SK-N-SH (cell line): ENCODE results near the gene NACAD.

Source experiments
- CHD2 ChIP-seq: fragments of 150-350 bp; IDR thresholded peaks from 2 replicates; pipeline ENCODE4 v1.6.1; 2018; ENCODE audit warnings: low read length; ENCODE audit not compliant: partially characterized antibody
- EP300 ChIP-seq, 2 experiments: IDR thresholded peaks; 2 replicates each; pipeline versions ENCODE4 v1.4.0 to v1.6.1; 2012; ENCODE audit warnings: borderline replicate concordance in 1 of 2, low read depth in 1 of 2, low read length in 1 of 2
- EZH2phosphoT487 ChIP-seq: fragments of 200-600 bp; sonication (generic); IDR thresholded peaks from 2 replicates; pipeline ENCODE4 v1.6.1; 2017; ENCODE audit warnings: low read depth, mixed run types, mild to moderate bottlenecking, antibody characterized with exemption, moderate library complexity, borderline replicate concordance
- GABPA ChIP-seq: IDR thresholded peaks from 2 replicates; pipeline ENCODE4 v1.4.0; 2012; ENCODE audit warnings: low read depth, mild to moderate bottlenecking
- JUND ChIP-seq: IDR thresholded peaks from 2 replicates; pipeline ENCODE4 v1.4.0; 2012
- MAX ChIP-seq: IDR thresholded peaks from 2 replicates; pipeline ENCODE4 v1.4.0; 2012; ENCODE audit warnings: low read depth
- NRF1 ChIP-seq: IDR thresholded peaks from 2 replicates; pipeline ENCODE4 v1.6.1; 2012; ENCODE audit warnings: low read depth, mild to moderate bottlenecking, low read length
- TF ChIP-seq, protein P1 (sequence below): fragments of 200-600 bp; sonication (generic); IDR thresholded peaks from 2 replicates; pipeline ENCODE4 v1.6.1; 2017; ENCODE audit warnings: antibody characterized with exemption, mild to moderate bottlenecking, moderate library complexity

GRCh38 chr7:45077579-45077978 lies 11.2 kb downstream of the NACAD start:
- TF ChIP-seq, protein P1, sequence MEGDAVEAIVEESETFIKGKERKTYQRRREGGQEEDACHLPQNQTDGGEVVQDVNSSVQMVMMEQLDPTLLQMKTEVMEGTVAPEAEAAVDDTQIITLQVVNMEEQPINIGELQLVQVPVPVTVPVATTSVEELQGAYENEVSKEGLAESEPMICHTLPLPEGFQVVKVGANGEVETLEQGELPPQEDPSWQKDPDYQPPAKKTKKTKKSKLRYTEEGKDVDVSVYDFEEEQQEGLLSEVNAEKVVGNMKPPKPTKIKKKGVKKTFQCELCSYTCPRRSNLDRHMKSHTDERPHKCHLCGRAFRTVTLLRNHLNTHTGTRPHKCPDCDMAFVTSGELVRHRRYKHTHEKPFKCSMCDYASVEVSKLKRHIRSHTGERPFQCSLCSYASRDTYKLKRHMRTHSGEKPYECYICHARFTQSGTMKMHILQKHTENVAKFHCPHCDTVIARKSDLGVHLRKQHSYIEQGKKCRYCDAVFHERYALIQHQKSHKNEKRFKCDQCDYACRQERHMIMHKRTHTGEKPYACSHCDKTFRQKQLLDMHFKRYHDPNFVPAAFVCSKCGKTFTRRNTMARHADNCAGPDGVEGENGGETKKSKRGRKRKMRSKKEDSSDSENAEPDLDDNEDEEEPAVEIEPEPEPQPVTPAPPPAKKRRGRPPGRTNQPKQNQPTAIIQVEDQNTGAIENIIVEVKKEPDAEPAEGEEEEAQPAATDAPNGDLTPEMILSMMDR, result no peak
- TF ChIP-seq EP300 (IDR thresholded peaks at IDR 0.05; ENCODE audit: borderline replicate concordance in 1 of 2, low read depth in 1 of 2, low read length in 1 of 2) (no peak), JUND (no peak), NRF1 (no peak), GABPA (no peak), MAX (no peak), EZH2phosphoT487 (no peak), CHD2 (no peak)
